Activated CD4-positive, alpha-beta T cell treated with anti-CD3 and anti-CD28 coated beads, Interleukin-2, amount 50 U/mL, for 48 hours (primary cell): ENCODE results near the gene EIF4G3.
"Not testable (repeated sequence)": the region's sequence is repeated elsewhere in the genome, so short reads cannot be mapped to it uniquely, and the experiment has no call there.

ENCODE experiments used
- DNase-seq, 2 experiments: peaks; one replicate each; pipeline ENCODE4 v3.0.0-alpha.2; 2020

The EIF4G3 gene

GRCh38 chr1:20867847-20868246, 308.9 kb downstream of the EIF4G3 start:
- no peak for DNase-seq

GRCh38 chr1:20867062-20867461, 309.6 kb downstream of the EIF4G3 start:
- DNase-seq, result no peak

GRCh38 chr1:20865001-20865400, 311.7 kb downstream of the EIF4G3 start:
- no peak for DNase-seq

GRCh38 chr1:20854529-20854928, 322.2 kb downstream of the EIF4G3 start:
- DNase-seq, result no peak

- DNase-seq, result not testable (repeated sequence)
Measured at GRCh38 chr1:20851791-20852190, 324.9 kb downstream of the EIF4G3 start.

GRCh38 chr1:20850021-20850420, 326.7 kb downstream of the EIF4G3 start:
- DNase-seq, result no peak

GRCh38 chr1:20849100-20849499, 327.6 kb downstream of the EIF4G3 start:
- no peak for DNase-seq

GRCh38 chr1:20848162-20848561, 328.5 kb downstream of the EIF4G3 start:
- no peak for DNase-seq

GRCh38 chr1:20847611-20848080, 329.1 kb downstream of the EIF4G3 start:
- DNase-seq, result no peak

GRCh38 chr1:20846461-20847374, 330.0 kb downstream of the EIF4G3 start:
- no peak for DNase-seq

- no peak for DNase-seq
Measured at GRCh38 chr1:20840731-20841130, 336.0 kb downstream of the EIF4G3 start.

GRCh38 chr1:20837554-20838192, 339.0 kb downstream of the EIF4G3 start:
- DNase-seq, result no peak

GRCh38 chr1:20836230-20836629, 340.5 kb downstream of the EIF4G3 start:
- DNase-seq, result no peak

GRCh38 chr1:20834780-20835179, 341.9 kb downstream of the EIF4G3 start:
- no peak for DNase-seq

GRCh38 chr1:20834192-20834591, 342.5 kb downstream of the EIF4G3 start:
- no peak for DNase-seq

GRCh38 chr1:20830378-20830777, 346.3 kb downstream of the EIF4G3 start:
- no peak for DNase-seq

- no peak for DNase-seq
Measured at GRCh38 chr1:20829946-20830345, 346.8 kb downstream of the EIF4G3 start.

- DNase-seq, result no peak
Measured at GRCh38 chr1:20829531-20829930, 347.2 kb downstream of the EIF4G3 start.

- DNase-seq, result no peak
Measured at GRCh38 chr1:20823845-20824244, 352.9 kb downstream of the EIF4G3 start.

- DNase-seq, result no peak
Measured at GRCh38 chr1:20821466-20821865, 355.2 kb downstream of the EIF4G3 start.

GRCh38 chr1:20819818-20820217, 356.9 kb downstream of the EIF4G3 start:
- no peak for DNase-seq

GRCh38 chr1:20814534-20814871, 362.2 kb downstream of the EIF4G3 start:
- DNase-seq, result no peak

- no peak for DNase-seq
Measured at GRCh38 chr1:20811916-20812315, 364.8 kb downstream of the EIF4G3 start.

- no peak for DNase-seq
Measured at GRCh38 chr1:20793236-20793635, 383.5 kb downstream of the EIF4G3 start.
